ENCODE results near the gene ANXA2. TPM values are rescaled to one million over a fixed set of nuclear protein-coding genes. Genes with fewer than 3 reads are reported as not detected.

ANXA2 gene
- total RNA-seq, 8 experiments from 2014 or later = 69.1 to 1,473 (median 614) TPM

GRCh38 chr15:60355148-60355857, 42.5 kb downstream of the ANXA2 start:
- in situ Hi-C loops (cut with MboI; ENCODE audit: low pct_unique_long_range_greater_than_20kb in 2 of 9, low sequenced_read_pairs in 9 of 9, unreplicated experiment in 9 of 9) = loop anchor here in 2 of 9 experiments (25.0 kb wide), 2 partner anchors 157 to 1482 kb away; no protein-coding TSS in a partner anchor
- no peak for ATAC-seq (replicated peaks in 6 of 8)

GRCh38 chr15:60353245-60353920, 44.4 kb downstream of the ANXA2 start:
- in situ Hi-C loops (cut with MboI; ENCODE audit: low pct_unique_long_range_greater_than_20kb in 2 of 9, low sequenced_read_pairs in 9 of 9, unreplicated experiment in 9 of 9) = loop anchor here in 2 of 9 experiments (25.0 kb wide), 2 partner anchors 159 to 1484 kb away; no protein-coding TSS in a partner anchor
- 0 to 100% (median 56%) methylated on average over 1 to 4 of the region's 5 CpGs; no CpG with 5 or more reads in 1 of the 10 experiments for WGBS, 10 experiments
- peaks cover 0 to 7% of the 10 kb centered on the region in 2 donors for H3K4me1 ChIP-seq (replicated peaks in 1 of 2)

More at GRCh38 chr15:60355148-60355857, 42.5 kb downstream of the ANXA2 start:
- no peak overlapping the region for H3K4me3 ChIP-seq
- H3K4me1 ChIP-seq (replicated peaks in 1 of 2) = peaks cover 0 to 7% of the 10 kb centered on the region in 2 donors
- 40 to 100% (median 70%) methylated on average over 1 to 8 of the region's 10 CpGs; no CpG with 5 or more reads in 1 of the 10 experiments for WGBS, 10 experiments
- no peak overlapping the region for H3K27ac ChIP-seq

GRCh38 chr15:60352525-60352924, 45.3 kb downstream of the ANXA2 start:
- WGBS, 10 experiments = 0 to 100% (median 45%) methylated on average over 1 to 2 of the region's 2 CpGs; no CpG with 5 or more reads in 2 of the 10 experiments
- H3K4me1 ChIP-seq (replicated peaks in 1 of 2) = peaks cover 0 to 7% of the 10 kb centered on the region in 2 donors
- peak in 2 of 8 experiments; percentile 34 to 74 for ATAC-seq (replicated peaks in 6 of 8)
- in situ Hi-C loops (cut with MboI; ENCODE audit: low pct_unique_long_range_greater_than_20kb in 2 of 9, low sequenced_read_pairs in 9 of 9, unreplicated experiment in 9 of 9) = loop anchor here in 2 of 9 experiments (25.0 kb wide), 2 partner anchors 160 to 1485 kb away; no protein-coding TSS in a partner anchor
- no peak overlapping the region for H3K27ac ChIP-seq
- H3K4me3 ChIP-seq = no peak overlapping the region

More at GRCh38 chr15:60353245-60353920, 44.4 kb downstream of the ANXA2 start:
- H3K27ac ChIP-seq = no peak overlapping the region
- no peak overlapping the region for H3K4me3 ChIP-seq
- peak in 1 of 8 experiments; percentile 16 for ATAC-seq (replicated peaks in 6 of 8)

- Histone ChIP-seq H3K4me1 (replicated peaks in 1 of 2) (peaks cover 0 to 7% of the 10 kb centered on the region in 2 donors), H3K27ac (no peak overlapping the region), H3K4me3 (no peak overlapping the region)
- 0 to 100% (median 73%) methylated on average over 1 to 3 of the region's 3 CpGs; no CpG with 5 or more reads in 2 of the 10 experiments for WGBS, 10 experiments
- no peak for ATAC-seq (replicated peaks in 6 of 8)
- in situ Hi-C loops (cut with MboI; ENCODE audit: low pct_unique_long_range_greater_than_20kb in 2 of 9, low sequenced_read_pairs in 9 of 9, unreplicated experiment in 9 of 9) = loop anchor here in 2 of 9 experiments (25.0 kb wide), 2 partner anchors 161 to 1486 kb away; no protein-coding TSS in a partner anchor
These were observed 46.7 kb downstream of the ANXA2 start for GRCh38 chr15:60351066-60351465.

GRCh38 chr15:60350108-60350507, 47.7 kb downstream of the ANXA2 start:
- in situ Hi-C loops (cut with MboI; ENCODE audit: low pct_unique_long_range_greater_than_20kb in 2 of 9, low sequenced_read_pairs in 9 of 9, unreplicated experiment in 9 of 9) = loop anchor here in 2 of 9 experiments (25.0 kb wide), 2 partner anchors 162 to 1487 kb away; no protein-coding TSS in a partner anchor

GRCh38 chr15:60349589-60349988, 48.2 kb downstream of the ANXA2 start:
- Histone ChIP-seq H3K4me1 (replicated peaks in 1 of 2) (no peaks in the 10 kb centered on the region), H3K27ac (no peak overlapping the region), H3K4me3 (no peak overlapping the region)
- in situ Hi-C loops (cut with MboI; ENCODE audit: low pct_unique_long_range_greater_than_20kb in 2 of 9, low sequenced_read_pairs in 9 of 9, unreplicated experiment in 9 of 9) = loop anchor here in 3 of 9 experiments (25.0 kb wide), 2 partner anchors 612 to 637 kb away; no protein-coding TSS in a partner anchor
- ATAC-seq (replicated peaks in 6 of 8) = no peak
- 84 to 100% (median 93%) methylated on average over 1 to 2 of the region's 2 CpGs; no CpG with 5 or more reads in 4 of the 10 experiments for WGBS, 10 experiments

More at GRCh38 chr15:60350108-60350507, 47.7 kb downstream of the ANXA2 start:
- Histone ChIP-seq H3K4me3 (no peak overlapping the region), H3K4me1 (replicated peaks in 1 of 2) (peaks cover 0 to under 1% of the 10 kb centered on the region in 2 donors), H3K27ac (no peak overlapping the region)
- WGBS, 10 experiments = 80 to 100% (median 100%) methylated on average over 1 to 2 of the region's 2 CpGs; no CpG with 5 or more reads in 4 of the 10 experiments
- peak in 5 of 8 experiments; percentile 43 to 73 (median 70) for ATAC-seq (replicated peaks in 6 of 8)

- Histone ChIP-seq H3K4me1 (replicated peaks in 1 of 2) (no peaks in the 10 kb centered on the region), H3K27ac (no peak overlapping the region), H3K4me3 (no peak overlapping the region)
- ATAC-seq (replicated peaks in 6 of 8) = no peak
- in situ Hi-C loops (cut with MboI; ENCODE audit: low pct_unique_long_range_greater_than_20kb in 2 of 9, low sequenced_read_pairs in 9 of 9, unreplicated experiment in 9 of 9) = loop anchor here in 3 of 9 experiments (25.0 kb wide), 2 partner anchors 610 to 635 kb away; no protein-coding TSS in a partner anchor
- WGBS, 10 experiments = 50 to 100% (median 82%) methylated on average over 1 to 8 of the region's 13 CpGs; no CpG with 5 or more reads in 2 of the 10 experiments
These were observed 50.2 kb downstream of the ANXA2 start for GRCh38 chr15:60347480-60348049.

- in situ Hi-C loops (cut with MboI; ENCODE audit: low pct_unique_long_range_greater_than_20kb in 2 of 9, low sequenced_read_pairs in 9 of 9, unreplicated experiment in 9 of 9) = loop anchor here in 3 of 9 experiments (25.0 kb wide), 2 partner anchors 609 to 634 kb away; no protein-coding TSS in a partner anchor
- no peak overlapping the region for H3K27ac ChIP-seq
- H3K4me1 ChIP-seq (replicated peaks in 1 of 2) = no peaks in the 10 kb centered on the region
- no peak for ATAC-seq (replicated peaks in 6 of 8)
- H3K4me3 ChIP-seq = no peak overlapping the region
- WGBS, 10 experiments = 80 to 100% (median 98%) methylated on average over 1 to 3 of the region's 3 CpGs; no CpG with 5 or more reads in 2 of the 10 experiments
These were observed 51.1 kb downstream of the ANXA2 start for GRCh38 chr15:60346653-60347052.

- in situ Hi-C loops (cut with MboI; ENCODE audit: low pct_unique_long_range_greater_than_20kb in 2 of 9, low sequenced_read_pairs in 9 of 9, unreplicated experiment in 9 of 9) = loop anchor here in 3 of 9 experiments (25.0 kb wide), 2 partner anchors 609 to 634 kb away; no protein-coding TSS in a partner anchor
These were observed 51.7 kb downstream of the ANXA2 start for GRCh38 chr15:60346077-60346476.

GRCh38 chr15:60345598-60345997, 52.2 kb downstream of the ANXA2 start:
- no peak for ATAC-seq (replicated peaks in 6 of 8)
- in situ Hi-C loops (cut with MboI; ENCODE audit: low pct_unique_long_range_greater_than_20kb in 2 of 9, low sequenced_read_pairs in 9 of 9, unreplicated experiment in 9 of 9) = loop anchor here in 3 of 9 experiments (25.0 kb wide), 2 partner anchors 608 to 633 kb away; no protein-coding TSS in a partner anchor
- Histone ChIP-seq H3K27ac (no peak overlapping the region), H3K4me1 (replicated peaks in 1 of 2) (peaks cover 0 to under 1% of the 10 kb centered on the region in 2 donors), H3K4me3 (no peak overlapping the region)
- WGBS, 10 experiments = 0 to 100% (median 100%) methylated on average over 1 of the region's 3 CpGs; no CpG with 5 or more reads in 6 of the 10 experiments

More at GRCh38 chr15:60346077-60346476, 51.7 kb downstream of the ANXA2 start:
- Histone ChIP-seq H3K4me3 (no peak overlapping the region), H3K27ac (no peak overlapping the region), H3K4me1 (replicated peaks in 1 of 2) (no peaks in the 10 kb centered on the region)
- 40 to 100% (median 88%) methylated on average over 1 to 3 of the region's 3 CpGs; no CpG with 5 or more reads in 2 of the 10 experiments for WGBS, 10 experiments
- no peak for ATAC-seq (replicated peaks in 6 of 8)

- in situ Hi-C loops (cut with MboI; ENCODE audit: low pct_unique_long_range_greater_than_20kb in 2 of 9, low sequenced_read_pairs in 9 of 9, unreplicated experiment in 9 of 9) = loop anchor here in 3 of 9 experiments (25.0 kb wide), 2 partner anchors 608 to 633 kb away; no protein-coding TSS in a partner anchor
- 67 to 100% (median 100%) methylated on average over 1 to 2 of the region's 2 CpGs; no CpG with 5 or more reads in 1 of the 10 experiments for WGBS, 10 experiments
- ATAC-seq (replicated peaks in 6 of 8) = peak in 2 of 8 experiments; percentile 9 to 17
These were observed 52.8 kb downstream of the ANXA2 start for GRCh38 chr15:60344987-60345386.

GRCh38 chr15:60344461-60344860, 53.3 kb downstream of the ANXA2 start:
- no peak for ATAC-seq (replicated peaks in 6 of 8)
- in situ Hi-C loops (cut with MboI; ENCODE audit: low pct_unique_long_range_greater_than_20kb in 2 of 9, low sequenced_read_pairs in 9 of 9, unreplicated experiment in 9 of 9) = loop anchor here in 3 of 9 experiments (25.0 kb wide), 2 partner anchors 607 to 632 kb away; no protein-coding TSS in a partner anchor
- Histone ChIP-seq H3K27ac (no peak overlapping the region), H3K4me3 (no peak overlapping the region), H3K4me1 (replicated peaks in 1 of 2) (peaks cover 0 to 4% of the 10 kb centered on the region in 2 donors)
- 40 to 100% (median 89%) methylated on average over 2 to 8 of the region's 8 CpGs; no CpG with 5 or more reads in 2 of the 10 experiments for WGBS, 10 experiments

More at GRCh38 chr15:60344987-60345386, 52.8 kb downstream of the ANXA2 start:
- Histone ChIP-seq H3K27ac (no peak overlapping the region), H3K4me1 (replicated peaks in 1 of 2) (peaks cover 0 to 4% of the 10 kb centered on the region in 2 donors), H3K4me3 (no peak overlapping the region)
